KG1 (cell line): ENCODE measurements around the gene OSBPL3.

Experiments
- DNase-seq: peaks from one replicate; lab custom pipeline; 2025; lab: John Stamatoyannopoulos, UW

Gene OSBPL3

DNA sequence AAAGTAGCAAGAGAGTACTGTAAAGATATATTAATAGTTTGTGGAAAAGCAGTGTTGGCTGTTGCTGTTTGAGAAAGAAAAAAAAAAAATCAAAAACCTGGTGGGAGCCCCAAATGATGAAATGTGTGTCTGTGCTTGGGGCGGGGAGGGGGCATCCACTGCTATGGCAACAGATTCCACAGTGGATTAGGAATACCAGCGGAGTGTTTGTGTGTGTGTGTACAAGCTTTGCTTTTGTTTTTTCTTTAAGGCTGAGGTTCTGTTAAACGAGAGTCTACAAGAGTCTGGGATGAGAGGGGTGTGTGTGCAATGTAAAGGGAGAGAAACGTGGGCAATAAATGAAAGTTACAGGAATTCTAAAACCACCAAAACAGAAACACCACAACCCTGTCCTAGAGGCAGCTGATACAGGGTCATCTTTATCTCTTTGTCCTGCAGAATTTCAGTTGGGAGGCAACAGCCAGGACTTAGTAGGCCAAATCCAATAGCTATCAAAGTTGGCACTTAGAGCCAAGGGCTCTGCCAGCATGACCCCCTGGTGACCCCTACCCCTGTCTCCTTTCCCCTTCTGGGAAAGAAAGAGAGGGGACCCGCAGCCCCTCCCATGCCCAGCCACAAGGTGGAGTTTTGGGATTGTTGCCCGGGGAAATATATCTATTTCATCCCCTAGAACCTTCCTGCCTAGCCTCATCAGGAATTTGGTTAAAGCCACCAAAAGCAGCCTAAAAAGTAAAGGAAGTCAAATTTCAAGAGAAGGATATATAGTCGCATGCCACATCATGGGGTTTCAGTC, 85.4 kb downstream of the OSBPL3 start:
- DNase-seq: no peak

DNA sequence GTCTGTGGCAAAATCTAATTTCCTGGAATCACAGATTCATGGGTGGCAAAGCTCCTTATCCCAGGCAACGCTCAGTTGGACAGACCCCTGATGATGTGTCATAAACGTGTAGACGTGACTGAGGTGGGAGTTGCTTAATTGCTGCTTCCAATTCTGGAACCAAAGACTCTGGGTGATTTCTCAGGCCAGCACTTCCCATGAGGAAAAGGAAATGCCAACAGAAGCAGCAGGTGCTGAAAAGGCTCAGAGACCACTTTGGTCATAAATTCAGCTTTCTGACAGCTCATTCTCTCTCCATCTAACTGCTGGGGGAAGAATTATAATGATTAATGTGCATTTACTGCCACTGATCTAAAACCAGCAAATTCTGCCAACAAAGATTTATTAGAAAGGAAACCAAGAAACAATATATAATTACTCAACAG, 88.7 kb downstream of the OSBPL3 start:
- DNase-seq: no peak

GRCh38 chr7:24889611-24890010, 90.4 kb downstream of the OSBPL3 start:
- DNase-seq: no peak

DNA sequence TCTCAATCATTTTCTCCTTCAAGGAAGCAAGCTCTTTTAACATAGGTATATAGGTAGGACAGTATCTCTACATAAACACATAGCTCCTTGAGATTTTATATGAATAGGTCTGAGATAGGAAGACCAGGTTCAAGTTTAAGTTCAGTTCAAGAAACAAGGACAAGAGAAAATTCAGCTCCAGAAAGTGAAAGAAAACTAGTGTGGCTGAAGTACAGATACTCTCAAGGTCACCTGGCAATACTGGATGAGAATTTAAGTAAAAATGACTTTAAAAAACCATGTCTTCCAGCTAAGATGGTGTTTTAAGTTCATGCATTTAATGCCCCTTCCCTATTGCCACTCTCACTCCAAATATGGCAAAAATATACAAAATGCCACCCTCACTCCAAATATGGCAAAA, 91.3 kb downstream of the OSBPL3 start:
- no peak for DNase-seq

DNA sequence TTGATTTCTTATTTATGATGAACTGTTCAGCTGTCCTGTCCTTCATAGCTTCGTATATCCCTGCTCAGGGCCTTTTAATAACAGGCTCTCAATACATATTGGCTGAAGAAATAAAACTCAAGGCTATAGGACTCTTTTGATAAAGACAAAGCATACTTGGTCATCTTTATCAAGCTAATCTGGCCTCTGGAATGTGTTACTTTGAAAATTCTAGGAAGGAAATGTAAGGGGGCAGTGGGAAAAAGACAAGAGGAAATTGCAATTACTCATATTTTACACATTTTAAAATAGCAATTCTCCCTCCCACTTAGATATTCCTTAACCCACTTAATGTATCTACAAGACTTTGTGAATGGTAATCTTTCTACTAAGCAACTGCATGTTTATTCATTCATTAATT, 94.3 kb downstream of the OSBPL3 start:
- no peak for DNase-seq

DNA sequence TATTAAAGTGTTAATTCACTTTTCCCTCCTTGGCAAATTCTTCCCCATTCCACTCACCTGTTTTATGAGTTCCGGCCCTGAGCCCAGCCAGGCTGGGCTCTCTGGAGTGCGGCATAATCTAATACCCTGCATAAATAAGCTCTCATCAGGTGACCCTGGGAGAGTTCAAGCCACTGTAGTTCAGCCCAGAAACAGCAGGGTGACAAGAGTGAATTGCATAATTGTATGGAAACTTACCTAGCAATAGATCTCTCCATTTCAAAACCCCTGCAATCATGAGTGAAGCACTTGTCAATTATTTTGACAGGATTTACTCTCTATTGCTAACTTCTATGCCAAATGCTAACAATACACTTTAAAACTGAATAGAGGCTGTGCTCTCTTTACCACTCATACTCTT, 94.7 kb downstream of the OSBPL3 start:
- no peak for DNase-seq

GRCh38 chr7:24884401-24884800, 95.6 kb downstream of the OSBPL3 start:
- no peak for DNase-seq

DNA sequence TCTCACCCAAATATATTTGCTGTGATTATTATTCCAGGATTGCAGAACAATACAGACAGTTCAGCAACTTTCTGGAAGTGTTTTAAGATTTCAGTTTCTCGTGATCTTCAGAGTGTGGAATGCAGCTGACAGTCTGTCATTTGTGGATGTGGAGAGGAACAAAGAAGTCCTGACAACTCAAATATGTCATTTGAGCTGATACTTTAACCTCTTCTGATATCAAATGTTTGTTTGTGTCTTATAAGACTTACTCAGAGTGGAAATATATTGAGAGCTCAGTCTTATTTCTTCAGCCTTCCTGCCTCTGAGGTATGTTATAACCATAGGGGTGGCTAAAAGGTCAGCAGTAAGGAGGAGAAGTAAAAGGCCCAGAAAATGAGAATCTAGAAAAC, 96.4 kb downstream of the OSBPL3 start:
- no peak for DNase-seq

GRCh38 chr7:24882989-24883621, 96.9 kb downstream of the OSBPL3 start:
- DNase-seq: no peak

DNA sequence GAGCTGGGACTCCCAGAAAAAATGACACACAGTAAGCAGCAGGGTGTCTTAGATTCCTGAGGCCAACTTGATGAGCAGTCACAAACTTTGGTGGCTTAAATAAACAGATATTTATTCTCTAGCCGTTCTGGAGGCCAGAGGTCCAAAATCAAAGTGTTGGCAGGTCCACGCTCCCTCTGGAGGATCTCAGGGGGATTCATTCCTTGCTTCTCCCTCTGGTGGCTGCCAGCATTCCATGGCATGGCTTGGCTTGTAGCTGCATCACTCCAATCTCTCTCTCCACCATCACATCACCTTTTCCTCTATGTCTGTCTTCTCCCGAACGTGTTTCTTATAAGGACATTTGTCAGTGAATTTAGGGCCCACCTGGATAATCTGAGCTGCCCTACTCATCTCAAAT, 98.4 kb downstream of the OSBPL3 start:
- no peak for DNase-seq

- no peak for DNase-seq
Measured at GRCh38 chr7:24880886-24881285, 99.1 kb downstream of the OSBPL3 start.

GRCh38 chr7:24879291-24879690, 100.7 kb downstream of the OSBPL3 start:
- DNase-seq: no peak

DNA sequence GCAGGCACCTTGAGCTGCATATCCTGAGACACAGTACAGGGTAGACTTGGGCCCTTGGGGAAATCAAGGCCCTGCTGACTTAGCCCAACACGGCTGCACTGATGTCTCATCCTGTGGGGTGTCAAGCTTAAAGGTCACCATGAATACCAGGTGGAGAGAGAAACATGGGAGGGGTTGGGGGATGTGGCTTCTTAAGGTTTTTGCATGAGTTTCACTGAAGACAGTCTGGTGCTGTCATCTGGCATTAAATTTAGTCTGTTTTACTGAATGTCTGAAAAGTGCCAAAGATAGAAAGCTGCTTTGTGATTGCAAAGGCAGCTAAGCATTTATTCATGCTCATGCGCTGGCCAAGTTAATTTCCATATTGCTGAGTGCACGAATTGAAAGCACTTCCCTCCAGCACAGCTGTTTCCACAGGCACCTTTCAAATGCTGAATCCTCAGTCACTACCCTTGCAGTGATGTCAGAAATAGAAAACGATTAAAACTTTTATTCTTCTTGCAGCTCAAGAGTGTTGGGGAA, 102.1 kb downstream of the OSBPL3 start:
- DNase-seq: no peak

- DNase-seq: no peak
Measured at GRCh38 chr7:24874791-24875190, 105.2 kb downstream of the OSBPL3 start.

GRCh38 chr7:24873944-24874343, 106.0 kb downstream of the OSBPL3 start:
- no peak for DNase-seq

DNA sequence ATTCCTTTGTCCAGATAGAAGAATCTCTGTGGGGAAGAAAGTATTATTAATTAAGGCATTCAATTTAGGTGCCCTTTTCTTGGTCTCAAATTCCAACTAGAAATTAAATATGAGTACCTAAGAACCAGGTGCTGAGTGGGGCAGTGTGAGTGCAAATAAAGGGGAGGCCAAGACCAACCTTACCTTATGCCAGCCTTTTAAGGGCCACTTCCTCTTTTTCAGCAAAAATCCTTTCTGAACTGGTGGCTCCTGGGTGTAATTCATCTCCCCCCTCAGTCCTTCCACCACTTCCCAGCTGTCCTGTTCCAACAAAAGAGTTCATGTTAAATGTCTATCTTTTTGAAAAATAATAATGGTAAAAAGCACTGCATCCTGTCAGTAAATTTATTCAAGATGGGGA, 108.2 kb downstream of the OSBPL3 start:
- DNase-seq: no peak

- DNase-seq: no peak
Measured at GRCh38 chr7:24870766-24871165, 109.2 kb downstream of the OSBPL3 start.

DNA sequence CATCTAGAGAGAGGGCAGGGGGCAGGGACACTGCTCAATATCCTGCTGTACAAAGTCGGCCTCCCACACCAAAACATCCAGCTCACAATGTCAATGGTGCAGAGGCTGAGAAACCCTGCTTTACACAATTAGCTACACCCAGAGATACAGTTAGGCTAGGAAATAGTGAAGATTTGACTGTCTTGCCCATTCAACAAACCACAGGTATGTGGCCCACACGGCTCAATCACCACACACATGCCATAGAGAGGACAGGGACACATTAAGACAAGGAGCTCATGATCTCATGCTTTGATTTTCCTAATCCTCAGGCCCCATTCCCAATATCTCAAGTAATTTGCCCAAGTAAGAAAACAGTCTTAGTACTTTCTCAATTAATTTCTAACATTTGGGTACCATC, 110.4 kb downstream of the OSBPL3 start:
- DNase-seq: no peak

- no peak for DNase-seq
Measured at GRCh38 chr7:24868741-24869140, 111.2 kb downstream of the OSBPL3 start.

- DNase-seq: no peak
Measured at GRCh38 chr7:24866004-24866615, 113.9 kb downstream of the OSBPL3 start.

GRCh38 chr7:24864214-24864817, 115.7 kb downstream of the OSBPL3 start:
- DNase-seq: no peak

- no peak for DNase-seq
Measured at GRCh38 chr7:24863626-24864025, 116.4 kb downstream of the OSBPL3 start.

DNA sequence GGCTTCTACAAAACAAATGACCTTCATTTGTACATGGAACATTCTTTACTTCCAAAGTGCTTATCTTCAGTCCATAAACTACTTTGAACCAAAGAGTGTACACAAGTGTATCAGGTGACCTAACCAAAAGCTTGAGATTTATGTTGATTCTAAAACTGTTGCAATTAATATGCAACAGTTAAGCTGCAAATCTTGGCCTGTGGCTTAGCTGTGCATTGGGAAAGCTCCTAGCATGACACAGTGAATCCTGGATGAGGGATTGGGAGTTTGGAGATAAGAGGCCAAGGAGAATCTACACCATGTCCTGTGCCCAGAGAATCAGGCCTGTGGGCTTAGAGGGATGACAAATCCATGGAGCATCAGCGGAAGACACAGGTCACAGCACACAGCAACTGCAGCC, 117.5 kb downstream of the OSBPL3 start:
- no peak for DNase-seq
